ENCODE results near the gene RAB3GAP1. TPM values are rescaled to one million over a fixed set of nuclear protein-coding genes. Genes with fewer than 3 reads are reported as not detected.
A peak's percentile ranks its signal among the peaks of the same experiment; 100 is the strongest.

RAB3GAP1 gene
- total RNA-seq, 1 donor: 72.3 TPM

- Histone ChIP-seq H3K27me3 (ENCODE audit: insufficient read depth, low read length) (no peaks in the 10 kb centered on the region), H3K4me3 (ENCODE audit: low read length) (no peak overlapping the region), H3K9me3 (ENCODE audit: low read depth, low read length) (no peaks in the 10 kb centered on the region), H3K4me1 (ENCODE audit: insufficient read depth, low read length) (no peaks in the 10 kb centered on the region)
Observed at GRCh38 chr2:135037831-135038230, 14.3 kb upstream of the RAB3GAP1 start.

DNA sequence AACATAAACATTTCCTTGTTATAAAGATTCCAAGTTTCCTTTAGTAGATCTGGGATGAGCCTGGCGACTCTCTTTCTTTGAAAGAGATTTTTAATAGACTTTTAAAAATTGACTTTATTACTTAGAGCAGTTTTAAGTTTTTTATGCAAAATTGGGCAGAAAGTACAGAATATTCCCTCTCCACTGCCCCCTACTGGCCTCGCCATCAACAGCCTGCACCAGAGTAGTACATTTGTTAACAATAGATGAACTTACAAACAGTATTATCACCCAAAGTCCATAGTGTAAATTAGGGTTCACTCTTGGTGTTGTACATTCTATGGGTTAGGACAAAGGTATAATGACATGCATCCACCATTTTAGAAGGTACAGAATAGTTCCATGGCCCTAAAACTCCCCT is 8.7 kb upstream of the RAB3GAP1 start:
- Histone ChIP-seq H3K9me3 (ENCODE audit: low read depth, low read length) (no peaks in the 10 kb centered on the region), H3K4me3 (ENCODE audit: low read length) (no peak overlapping the region), H3K4me1 (ENCODE audit: insufficient read depth, low read length) (no peaks in the 10 kb centered on the region), H3K27me3 (ENCODE audit: insufficient read depth, low read length) (peaks cover 12% of the 10 kb centered on the region)

DNA sequence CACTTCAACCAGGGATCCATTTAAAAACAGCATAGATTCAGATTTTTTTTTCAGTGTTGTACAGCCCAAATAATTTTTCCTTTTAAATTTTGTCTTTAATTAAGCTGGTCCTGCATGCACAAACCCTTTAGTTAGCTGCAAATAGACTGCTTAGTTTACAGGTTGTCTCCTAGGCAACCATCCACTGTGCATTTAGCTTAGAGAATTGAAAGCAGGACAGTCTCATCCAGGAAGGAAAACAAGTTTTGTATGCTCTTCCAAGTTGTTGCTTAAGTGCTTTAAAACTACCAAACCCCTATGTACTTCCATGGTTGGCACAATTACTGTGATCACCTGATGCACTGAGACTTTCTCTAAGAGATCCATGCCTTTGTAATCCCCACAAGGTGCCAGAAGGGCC is 4.8 kb upstream of the RAB3GAP1 start, which contains the start of gene MAP3K19:
Gene MAP3K19, minus strand, starts transcription at position 148 of the 400 bp plus-strand sequence. CDS start 22,800 bp downstream, outside the sequence.
- Histone ChIP-seq H3K27me3 (ENCODE audit: insufficient read depth, low read length) (peaks cover 12% of the 10 kb centered on the region), H3K4me1 (ENCODE audit: insufficient read depth, low read length) (peaks cover 4% of the 10 kb centered on the region), H3K9me3 (ENCODE audit: low read depth, low read length) (no peaks in the 10 kb centered on the region), H3K4me3 (ENCODE audit: low read length) (no peak within 1 kb of the TSS)

- Histone ChIP-seq H3K9me3 (ENCODE audit: low read depth, low read length) (no peaks in the 10 kb centered on the region), H3K4me1 (ENCODE audit: insufficient read depth, low read length) (peaks cover 8% of the 10 kb centered on the region), H3K4me3 (ENCODE audit: low read length) (no peak overlapping the region), H3K27me3 (ENCODE audit: insufficient read depth, low read length) (peaks cover 12% of the 10 kb centered on the region)
Observed at GRCh38 chr2:135048122-135048521, 4.0 kb upstream of the RAB3GAP1 start.

DNA sequence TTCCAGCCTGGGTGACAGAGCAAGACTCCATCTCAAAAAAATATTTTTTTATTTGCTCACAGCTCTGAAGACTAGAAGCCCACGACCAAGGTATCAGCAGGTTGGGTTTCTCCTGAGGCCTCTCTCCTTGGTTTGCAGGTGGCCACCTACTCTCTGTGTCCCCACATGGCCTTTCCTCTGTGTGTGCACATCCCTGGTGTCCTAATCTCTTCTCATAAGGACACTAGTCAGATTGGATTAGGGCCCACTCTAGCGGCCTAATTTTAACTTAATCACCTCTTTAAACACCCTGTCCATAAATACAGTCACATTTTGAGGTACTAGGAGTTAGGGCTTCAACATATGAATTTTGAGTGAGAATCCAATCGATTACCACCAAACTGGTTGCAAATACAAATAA is 2.0 kb upstream of the RAB3GAP1 start:
- Histone ChIP-seq H3K27me3 (ENCODE audit: insufficient read depth, low read length) (peaks cover 6% of the 10 kb centered on the region), H3K4me3 (ENCODE audit: low read length) (no peak overlapping the region), H3K4me1 (ENCODE audit: insufficient read depth, low read length) (peaks cover 22% of the 10 kb centered on the region), H3K9me3 (ENCODE audit: low read depth, low read length) (no peaks in the 10 kb centered on the region)

DNA sequence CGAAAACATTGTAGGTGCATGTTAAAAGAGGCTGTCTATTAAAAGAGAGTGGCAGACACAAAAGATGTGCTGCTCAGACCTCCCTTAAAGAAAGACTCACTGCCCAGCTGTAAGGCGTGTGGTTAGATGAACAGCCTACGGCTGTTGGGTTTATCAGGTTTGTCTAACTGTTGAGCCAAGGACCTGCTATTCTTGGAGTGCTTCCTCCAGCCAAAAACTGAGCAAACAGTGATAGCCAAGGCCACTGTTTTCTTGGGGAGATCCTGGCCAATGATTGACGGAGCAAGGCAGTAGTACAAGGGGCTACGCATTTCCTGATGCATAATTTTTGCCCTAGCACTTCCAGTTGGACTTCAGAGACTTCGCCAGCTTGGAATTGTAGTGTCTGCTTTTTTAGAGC is 1.4 kb upstream of the RAB3GAP1 start:
- Histone ChIP-seq H3K9me3 (ENCODE audit: low read depth, low read length) (no peaks in the 10 kb centered on the region), H3K27me3 (ENCODE audit: insufficient read depth, low read length) (peaks cover 4% of the 10 kb centered on the region), H3K4me3 (ENCODE audit: low read length) (no peak overlapping the region), H3K4me1 (ENCODE audit: insufficient read depth, low read length) (peaks cover 22% of the 10 kb centered on the region)

DNA sequence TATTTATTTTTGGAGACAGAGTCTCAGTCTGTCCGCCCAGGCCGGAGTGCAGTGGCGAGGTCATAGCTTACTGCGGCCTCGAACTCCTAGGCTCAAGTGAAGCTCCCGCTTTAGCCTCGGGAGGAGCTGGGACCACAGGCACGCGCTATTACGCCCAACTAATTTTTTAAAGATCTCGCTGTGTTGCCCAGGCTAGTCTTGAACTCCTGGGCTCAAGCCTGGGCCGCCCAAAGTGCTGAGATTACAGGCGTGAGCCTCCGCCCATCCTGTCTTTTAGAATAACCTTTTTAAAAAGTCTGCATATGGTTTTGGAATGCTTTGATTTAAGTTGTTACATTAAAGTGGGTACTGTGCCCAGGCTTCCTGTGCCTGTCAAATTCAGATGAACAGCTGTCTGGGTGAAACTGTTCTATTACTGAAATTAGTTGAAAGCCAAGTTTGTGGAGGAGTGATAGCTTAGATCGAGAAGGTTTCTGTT is 944 bp downstream of the RAB3GAP1 start:
- Histone ChIP-seq H3K9me3 (ENCODE audit: low read depth, low read length) (no peaks in the 10 kb centered on the region), H3K27me3 (ENCODE audit: insufficient read depth, low read length) (no peaks in the 10 kb centered on the region), H3K4me3 (ENCODE audit: low read length) (peak overlapping the region; percentile 89), H3K4me1 (ENCODE audit: insufficient read depth, low read length) (peaks cover 22% of the 10 kb centered on the region)

DNA sequence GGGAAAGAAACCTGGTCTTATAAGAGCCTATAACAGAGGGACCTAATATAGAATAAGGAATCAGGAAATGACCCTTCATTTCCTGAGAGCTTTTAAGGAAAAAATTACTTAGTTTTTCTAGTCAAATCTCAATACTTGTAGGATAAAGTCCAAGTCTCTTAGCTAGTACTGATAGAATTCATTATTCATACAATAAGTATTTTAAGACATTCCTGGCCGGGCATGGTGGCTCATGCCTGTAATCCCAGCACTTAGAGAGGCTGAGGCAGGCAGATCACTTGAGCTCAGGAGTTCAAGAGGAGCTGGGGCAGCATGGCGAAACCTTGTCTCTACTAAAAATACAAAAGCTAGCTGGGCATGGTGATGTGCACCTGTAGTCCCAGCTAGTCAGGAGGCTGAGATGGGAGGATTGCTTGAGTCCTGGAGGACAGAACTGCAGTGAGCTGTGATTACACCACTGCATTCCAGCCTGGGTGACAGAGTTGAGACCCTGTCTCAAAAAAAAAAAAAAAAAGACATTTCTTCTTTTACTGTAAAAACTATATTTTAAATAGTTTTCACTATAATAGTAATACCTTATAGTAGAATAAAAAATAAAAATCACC is 3.2 kb downstream of the RAB3GAP1 start:
- Histone ChIP-seq H3K4me1 (ENCODE audit: insufficient read depth, low read length) (peaks cover 22% of the 10 kb centered on the region), H3K9me3 (ENCODE audit: low read depth, low read length) (no peaks in the 10 kb centered on the region), H3K27me3 (ENCODE audit: insufficient read depth, low read length) (no peaks in the 10 kb centered on the region), H3K4me3 (ENCODE audit: low read length) (no peak overlapping the region)

GRCh38 chr2:135056790-135057189 is 4.7 kb downstream of the RAB3GAP1 start:
- Histone ChIP-seq H3K27me3 (ENCODE audit: insufficient read depth, low read length) (no peaks in the 10 kb centered on the region), H3K4me3 (ENCODE audit: low read length) (no peak overlapping the region), H3K4me1 (ENCODE audit: insufficient read depth, low read length) (peaks cover 17% of the 10 kb centered on the region), H3K9me3 (ENCODE audit: low read depth, low read length) (no peaks in the 10 kb centered on the region)

DNA sequence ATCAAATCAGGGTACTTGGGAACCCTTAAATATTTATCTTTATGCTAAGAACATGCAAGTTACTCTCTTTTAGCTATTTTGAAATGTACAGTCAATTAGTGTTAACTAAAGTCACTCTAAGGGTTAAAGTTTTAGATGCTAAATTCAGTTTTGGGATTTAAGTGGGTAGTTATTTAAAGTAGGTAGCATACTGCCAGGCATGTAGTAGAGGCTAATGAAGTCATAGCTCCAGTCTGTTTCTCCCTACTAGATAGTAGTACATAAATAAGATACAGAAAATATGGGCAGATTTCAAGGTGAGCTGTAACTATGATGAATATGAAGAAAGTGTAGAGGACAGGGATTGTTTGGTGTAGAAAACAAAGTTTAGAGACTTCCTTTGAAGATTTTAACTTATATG is 7.5 kb downstream of the RAB3GAP1 start:
- Histone ChIP-seq H3K27me3 (ENCODE audit: insufficient read depth, low read length) (no peaks in the 10 kb centered on the region), H3K4me1 (ENCODE audit: insufficient read depth, low read length) (no peaks in the 10 kb centered on the region), H3K9me3 (ENCODE audit: low read depth, low read length) (no peaks in the 10 kb centered on the region), H3K4me3 (ENCODE audit: low read length) (no peak overlapping the region)

GRCh38 chr2:135063210-135063609 is 11.1 kb downstream of the RAB3GAP1 start:
- no peaks in the 10 kb centered on the region for H3K4me1 ChIP-seq (ENCODE audit: insufficient read depth, low read length)
- H3K9me3 ChIP-seq (ENCODE audit: low read depth, low read length): no peaks in the 10 kb centered on the region
- no peaks in the 10 kb centered on the region for H3K27me3 ChIP-seq (ENCODE audit: insufficient read depth, low read length)
- no peak overlapping the region for H3K4me3 ChIP-seq (ENCODE audit: low read length)

GRCh38 chr2:135064149-135064548 is 12.1 kb downstream of the RAB3GAP1 start:
- Histone ChIP-seq H3K9me3 (ENCODE audit: low read depth, low read length) (no peaks in the 10 kb centered on the region), H3K4me3 (ENCODE audit: low read length) (no peak overlapping the region), H3K4me1 (ENCODE audit: insufficient read depth, low read length) (no peaks in the 10 kb centered on the region), H3K27me3 (ENCODE audit: insufficient read depth, low read length) (no peaks in the 10 kb centered on the region)

DNA sequence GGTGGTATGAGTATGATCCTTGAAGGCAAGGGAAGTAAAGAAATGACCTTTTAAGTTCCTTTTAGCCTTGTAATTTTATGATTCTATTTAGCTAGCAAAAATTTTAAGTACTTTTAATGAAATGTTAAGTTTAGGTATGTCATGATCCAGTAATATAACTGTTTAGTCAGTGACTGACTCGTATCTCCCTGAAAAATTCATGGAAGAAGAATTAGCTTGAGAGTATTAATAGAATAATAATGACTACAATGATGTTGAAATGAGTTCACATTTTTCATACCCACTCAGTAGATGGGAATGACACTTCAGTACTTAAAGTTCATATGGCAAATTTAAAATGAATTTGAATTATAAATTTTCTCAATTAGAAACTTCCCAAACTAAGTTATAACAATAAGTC is 14.6 kb downstream of the RAB3GAP1 start:
- no peak overlapping the region for H3K4me3 ChIP-seq (ENCODE audit: low read length)
- peaks cover 4% of the 10 kb centered on the region for H3K9me3 ChIP-seq (ENCODE audit: low read depth, low read length)
- no peaks in the 10 kb centered on the region for H3K27me3 ChIP-seq (ENCODE audit: insufficient read depth, low read length)
- H3K4me1 ChIP-seq (ENCODE audit: insufficient read depth, low read length): no peaks in the 10 kb centered on the region

DNA sequence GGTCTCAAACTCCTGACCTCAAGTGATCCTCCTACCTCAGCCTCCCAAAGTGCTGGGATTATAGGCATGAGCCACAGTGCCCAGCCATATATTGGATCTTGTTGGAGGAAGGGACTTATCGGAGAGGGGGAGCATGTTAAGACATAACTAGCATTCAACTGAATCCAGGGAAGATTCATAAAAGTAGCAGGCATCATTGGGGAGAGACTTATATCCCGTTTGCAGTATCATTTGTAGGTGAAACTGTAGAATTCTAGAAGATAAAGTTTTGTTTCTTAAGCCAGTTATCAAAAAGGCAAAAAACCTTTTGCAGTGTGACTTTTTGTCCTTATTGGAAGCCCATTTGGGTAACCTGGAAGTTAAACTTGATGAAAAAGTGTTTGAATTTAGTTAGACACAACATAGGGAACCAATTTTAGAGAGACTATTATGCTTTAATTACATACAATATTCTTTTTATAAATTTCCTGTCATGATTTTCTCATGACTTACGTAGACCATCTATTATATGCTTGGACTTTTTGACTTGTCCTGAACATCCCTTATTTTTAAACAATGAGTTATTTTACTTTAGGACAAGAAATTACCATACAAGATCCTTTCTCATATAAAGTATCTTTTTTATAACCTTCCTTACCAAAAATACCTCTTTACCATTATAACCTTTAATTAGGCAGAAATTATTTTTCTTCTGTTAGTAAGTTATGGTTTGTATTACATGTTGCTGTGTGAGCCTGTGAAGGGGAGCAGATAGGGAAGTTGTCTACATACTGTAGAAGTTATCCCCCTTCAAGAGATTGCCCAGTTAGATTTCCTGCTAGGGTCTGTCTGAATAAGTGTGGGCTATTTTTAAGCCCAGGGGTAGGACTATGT is 20.3 kb downstream of the RAB3GAP1 start:
- Histone ChIP-seq H3K27me3 (ENCODE audit: insufficient read depth, low read length) (no peaks in the 10 kb centered on the region), H3K4me1 (ENCODE audit: insufficient read depth, low read length) (no peaks in the 10 kb centered on the region), H3K9me3 (ENCODE audit: low read depth, low read length) (peaks cover 12% of the 10 kb centered on the region), H3K4me3 (ENCODE audit: low read length) (no peak overlapping the region)

DNA sequence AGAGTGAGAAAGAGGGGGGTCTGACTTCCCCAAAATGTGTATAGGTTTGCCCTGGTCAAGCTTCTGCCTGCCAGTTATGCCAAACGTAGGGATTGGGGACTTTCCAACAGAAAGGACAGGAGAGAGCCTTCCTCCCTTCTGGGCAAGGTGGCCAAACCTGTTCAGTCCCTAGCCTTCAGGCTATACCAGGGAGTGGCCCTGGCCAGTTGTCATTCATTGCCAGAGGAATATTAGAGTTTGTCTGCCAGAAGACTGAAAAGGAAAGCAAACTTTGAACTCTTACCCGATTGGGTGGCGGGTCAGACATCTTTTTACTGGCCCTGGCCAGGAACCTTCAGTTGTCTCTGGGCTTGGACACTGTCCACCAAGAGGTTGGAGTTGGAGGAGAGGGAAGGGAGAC is 22.1 kb downstream of the RAB3GAP1 start:
- no peaks in the 10 kb centered on the region for H3K27me3 ChIP-seq (ENCODE audit: insufficient read depth, low read length)
- no peaks in the 10 kb centered on the region for H3K4me1 ChIP-seq (ENCODE audit: insufficient read depth, low read length)
- no peak overlapping the region for H3K4me3 ChIP-seq (ENCODE audit: low read length)
- H3K9me3 ChIP-seq (ENCODE audit: low read depth, low read length): peaks cover 12% of the 10 kb centered on the region
